GM12875 (cell line): Measurements from ENCODE around the gene APPL2.

Source experiments
- H3K4me3 ChIP-seq: one replicate; pipeline ENCODE4 v1.5.1; 2011; ENCODE audit warnings: low read depth, low read length, control low read depth
- CTCF ChIP-seq: IDR thresholded peaks from 2 replicates; pipeline ENCODE4 v1.5.1; 2011; ENCODE audit warnings: low read depth, mild to moderate bottlenecking, control low read depth, inconsistent platforms, low read length, moderate library complexity, borderline replicate concordance; ENCODE audit not compliant: insufficient read depth

APPL2 gene

GRCh38 chr12:105219261-105220028, 16.5 kb downstream of the APPL2 start:
- no peak for TF ChIP-seq CTCF
- no peak overlapping the region for H3K4me3 ChIP-seq

- no peak overlapping the region for H3K4me3 ChIP-seq
- TF ChIP-seq CTCF: no peak
Observed at GRCh38 chr12:105218434-105218833, 17.5 kb downstream of the APPL2 start.

- no peak for TF ChIP-seq CTCF
- H3K4me3 ChIP-seq: no peak overlapping the region
Observed at GRCh38 chr12:105214670-105215375, 21.2 kb downstream of the APPL2 start.

- no peak for TF ChIP-seq CTCF
- H3K4me3 ChIP-seq: no peak overlapping the region
Observed at GRCh38 chr12:105214148-105214547, 21.8 kb downstream of the APPL2 start.

- no peak overlapping the region for H3K4me3 ChIP-seq
- TF ChIP-seq CTCF: no peak
Observed at GRCh38 chr12:105212438-105212837, 23.5 kb downstream of the APPL2 start.

GRCh38 chr12:105209091-105209490, 26.9 kb downstream of the APPL2 start:
- H3K4me3 ChIP-seq: no peak overlapping the region
- TF ChIP-seq CTCF: no peak
